Measurements from ENCODE around the gene TTLL7.
A peak's percentile ranks its signal among the peaks of the same experiment; 100 is the strongest.

TTLL7 gene

GRCh38 chr1:83909687-83910086 is 89.2 kb downstream of the TTLL7 start:
- no peak overlapping the region for H3K4me3 ChIP-seq (ENCODE audit: low read length)
- TF ChIP-seq, protein P1, sequence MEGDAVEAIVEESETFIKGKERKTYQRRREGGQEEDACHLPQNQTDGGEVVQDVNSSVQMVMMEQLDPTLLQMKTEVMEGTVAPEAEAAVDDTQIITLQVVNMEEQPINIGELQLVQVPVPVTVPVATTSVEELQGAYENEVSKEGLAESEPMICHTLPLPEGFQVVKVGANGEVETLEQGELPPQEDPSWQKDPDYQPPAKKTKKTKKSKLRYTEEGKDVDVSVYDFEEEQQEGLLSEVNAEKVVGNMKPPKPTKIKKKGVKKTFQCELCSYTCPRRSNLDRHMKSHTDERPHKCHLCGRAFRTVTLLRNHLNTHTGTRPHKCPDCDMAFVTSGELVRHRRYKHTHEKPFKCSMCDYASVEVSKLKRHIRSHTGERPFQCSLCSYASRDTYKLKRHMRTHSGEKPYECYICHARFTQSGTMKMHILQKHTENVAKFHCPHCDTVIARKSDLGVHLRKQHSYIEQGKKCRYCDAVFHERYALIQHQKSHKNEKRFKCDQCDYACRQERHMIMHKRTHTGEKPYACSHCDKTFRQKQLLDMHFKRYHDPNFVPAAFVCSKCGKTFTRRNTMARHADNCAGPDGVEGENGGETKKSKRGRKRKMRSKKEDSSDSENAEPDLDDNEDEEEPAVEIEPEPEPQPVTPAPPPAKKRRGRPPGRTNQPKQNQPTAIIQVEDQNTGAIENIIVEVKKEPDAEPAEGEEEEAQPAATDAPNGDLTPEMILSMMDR (conservative IDR thresholded peaks at IDR 0.05; ENCODE audit: low read length) = no peak
- peak; percentile 40 for DNase-seq (ENCODE audit: low read depth)

GRCh38 chr1:83905315-83905907 is 93.5 kb downstream of the TTLL7 start:
- no peak overlapping the region for H3K4me3 ChIP-seq (ENCODE audit: low read length)
- TF ChIP-seq, protein P1 (conservative IDR thresholded peaks at IDR 0.05; ENCODE audit: low read length) = peak; percentile 70
- peak; percentile 13 for DNase-seq (ENCODE audit: low read depth)

DNA sequence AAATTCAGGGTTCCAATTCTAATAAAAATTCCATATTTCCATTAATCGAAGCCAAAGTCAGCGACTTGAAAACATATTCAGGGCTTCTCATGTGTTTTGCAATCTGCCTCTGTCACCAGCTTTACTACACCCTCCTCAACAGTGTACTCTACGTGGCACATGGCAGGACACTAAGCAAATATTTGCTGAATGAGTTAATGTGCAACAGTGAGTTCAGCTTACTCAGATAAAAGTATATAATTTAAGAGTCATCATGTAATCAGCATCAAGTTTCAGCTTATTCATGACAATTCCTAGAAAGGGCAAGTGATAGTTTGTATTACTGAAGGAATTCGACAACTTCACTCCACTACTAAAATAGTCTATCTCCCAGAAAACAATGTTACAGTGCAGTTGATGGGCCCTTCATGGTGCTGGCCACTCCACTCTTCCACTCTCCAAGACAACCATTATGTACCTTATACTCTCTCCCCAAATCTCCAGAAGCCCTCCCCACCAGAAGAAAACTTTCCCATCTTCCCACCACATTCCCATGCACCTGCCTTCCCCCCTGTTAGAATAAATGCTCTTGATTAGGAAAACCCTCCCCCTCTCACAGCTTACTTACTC is 97.3 kb downstream of the TTLL7 start:
- peak; percentile 66 for DNase-seq (ENCODE audit: low read depth)
- TF ChIP-seq, protein P1 (conservative IDR thresholded peaks at IDR 0.05; ENCODE audit: low read length) = no peak
- H3K4me3 ChIP-seq (ENCODE audit: low read length) = no peak overlapping the region

- H3K4me3 ChIP-seq (ENCODE audit: low read length) = no peak overlapping the region
- DNase-seq (ENCODE audit: low read depth) = peak; percentile 42
- TF ChIP-seq, protein P1 (conservative IDR thresholded peaks at IDR 0.05; ENCODE audit: low read length) = no peak
Measured at GRCh38 chr1:83900524-83900923, 98.4 kb downstream of the TTLL7 start.

- H3K4me3 ChIP-seq (ENCODE audit: low read length) = no peak overlapping the region
- no peak for DNase-seq (ENCODE audit: low read depth)
- TF ChIP-seq, protein P1 (conservative IDR thresholded peaks at IDR 0.05; ENCODE audit: low read length) = no peak
Measured at GRCh38 chr1:83897516-83897915, 101.4 kb downstream of the TTLL7 start.

DNA sequence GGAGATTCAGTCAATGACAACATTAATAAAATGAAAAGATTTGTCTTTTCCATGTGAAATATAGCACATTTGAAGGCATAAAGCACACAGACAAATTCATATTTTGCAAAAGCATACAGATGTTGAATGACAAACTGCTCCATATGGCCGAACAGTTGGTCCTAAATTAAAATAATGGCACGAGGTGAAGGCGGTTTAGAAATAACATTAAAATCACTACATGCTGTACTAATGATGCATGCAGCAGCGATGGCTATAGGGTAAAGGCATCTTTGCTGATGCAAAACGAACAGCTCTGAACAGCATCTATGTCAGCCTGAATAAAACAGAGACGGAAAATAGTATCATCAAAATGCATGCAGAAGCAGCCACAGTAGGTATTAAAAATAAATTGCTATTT is 102.6 kb downstream of the TTLL7 start:
- DNase-seq (ENCODE audit: low read depth) = no peak
- TF ChIP-seq, protein P1 (conservative IDR thresholded peaks at IDR 0.05; ENCODE audit: low read length) = no peak

DNA sequence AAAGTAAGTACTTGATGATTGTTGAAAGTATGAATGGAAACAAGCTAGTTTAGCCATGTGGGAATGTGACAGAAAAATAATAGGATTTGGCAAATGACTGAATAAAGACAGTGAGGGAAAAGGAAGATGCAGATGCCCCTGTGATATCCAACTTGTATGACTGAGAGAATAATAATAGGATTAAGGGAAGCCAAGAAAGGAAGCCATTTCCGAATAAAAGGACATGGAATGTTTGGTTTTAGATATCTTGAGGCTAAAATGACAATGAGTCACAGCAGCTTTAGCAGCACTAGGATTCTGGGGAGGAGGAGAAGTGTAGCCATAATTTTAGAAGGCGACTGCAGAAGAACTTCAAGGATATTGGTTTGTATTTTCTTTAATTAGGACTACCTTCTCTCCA is 109.2 kb downstream of the TTLL7 start:
- H3K4me3 ChIP-seq (ENCODE audit: low read length) = no peak overlapping the region
- no peak for DNase-seq (ENCODE audit: low read depth)
- TF ChIP-seq, protein P1 (conservative IDR thresholded peaks at IDR 0.05; ENCODE audit: low read length) = no peak

More for the DNA sequence above, 102.6 kb downstream of the TTLL7 start:
- H3K4me3 ChIP-seq (ENCODE audit: low read length) = no peak overlapping the region
